K562 (cell line): ENCODE measurements around the gene GATM. TPM values are rescaled to one million over a fixed set of nuclear protein-coding genes. Genes with fewer than 3 reads are reported as not detected.

Experiments used
- ATAC-seq: fragments of 200-7000 bp; cut with Tn5 transposase; 3 replicates; pipeline ENCODE4 v1.9.1; 2020; ENCODE audit warnings: moderate library complexity
- BruUV-seq: library from RNA; stranded (reverse); fragments of 400-500 nt; replicated peaks from 2 replicates; lab custom pipeline; 2021; lab: Mats Ljungman, UMichigan
- CTCF ChIA-PET: fragments of 300-600 bp; formaldehyde crosslinking; extraction: SDS; loops from one replicate; lab custom pipeline; 2021; ENCODE audit warnings: low intra/inter-chr PET ratio; lab: Yijun Ruan, JAX
- POLR2A ChIA-PET: fragments of 300-600, 350-650 bp; sonication (Branson Sonifier 250); formaldehyde crosslinking; extraction: SDS; loops from one replicate; lab custom pipeline; 2021; ENCODE audit warnings: antibody characterized with exemption, inconsistent platforms; lab: Yijun Ruan, JAX
- DNase-seq, 4 experiments: peaks; one replicate each; pipeline versions ENCODE4 v3.0.0 to v3.0.0-alpha.2; 2011 to 2018; ENCODE audit warnings: low spot score in 3 of 4, mixed read lengths in 3 of 4; ENCODE audit errors: extremely low read depth in 1 of 4
- FAIRE-seq: peaks from 2 replicates; lab custom pipeline; 2011; peaks lifted over from hg19 to GRCh38; lab: Jason Lieb, UNC
- H2AFZ ChIP-seq: 2 replicates; pipeline ENCODE4 v1.6.0; 2011; ENCODE audit warnings: low read depth, low read length, control low read depth, inconsistent platforms
- H3K27ac ChIP-seq: fragments of 200-600 bp; 3 replicates; pipeline ENCODE4 v1.8.0; 2011; ENCODE audit warnings: low read depth, mild to moderate bottlenecking, control low read depth, inconsistent platforms, low read length, moderate library complexity, mixed read lengths; ENCODE audit errors: extremely low read depth
- H3K27me3 ChIP-seq, 2 experiments: fragments of 300-600 bp in 1 of 2; 2 replicates in 1 of 2; 3 replicates in 1 of 2; pipeline versions ENCODE4 v1.6.0 to v1.8.0; 2011; ENCODE audit warnings: inconsistent platforms in 2 of 2, low read length in 2 of 2, mild to moderate bottlenecking in 1 of 2, mixed read lengths in 1 of 2, moderate library complexity in 1 of 2; ENCODE audit not compliant: control insufficient read depth in 2 of 2, insufficient read depth in 2 of 2
- H3K36me3 ChIP-seq: fragments of 300-600 bp; 3 replicates; pipeline ENCODE4 v1.8.0; 2011; ENCODE audit warnings: mild to moderate bottlenecking, low read length, inconsistent platforms; ENCODE audit not compliant: control insufficient read depth, insufficient read depth
- H3K4me1 ChIP-seq, 2 experiments: fragments of 200-600 bp in 1 of 2; replicated peaks in 1 of 2; 2 replicates in 1 of 2; 3 replicates in 1 of 2; pipeline versions ENCODE4 v1.5.1 to v1.8.0; 2011; ENCODE audit warnings: inconsistent platforms in 2 of 2, low read length in 2 of 2, mild to moderate bottlenecking in 1 of 2, mixed read lengths in 1 of 2, moderate library complexity in 1 of 2; ENCODE audit not compliant: control insufficient read depth in 2 of 2, insufficient read depth in 2 of 2
- H3K4me2 ChIP-seq: 2 replicates; pipeline ENCODE4 v1.6.1; 2011; ENCODE audit warnings: low read length, control low read depth, inconsistent platforms, mixed read lengths; ENCODE audit not compliant: insufficient read depth
- H3K4me3 ChIP-seq: fragments of 200-600 bp; sonication (generic), shearing (Covaris generic); 2 replicates; pipeline ENCODE4 v1.5.1; 2016; ENCODE audit warnings: control low read depth, inconsistent platforms
- H3K79me2 ChIP-seq: fragments of 200-600 bp; 3 replicates; pipeline ENCODE4 v1.8.0; 2011; ENCODE audit warnings: low read length, inconsistent platforms; ENCODE audit not compliant: control insufficient read depth, insufficient read depth
- H3K9ac ChIP-seq, 2 experiments: 2 replicates each; pipeline versions ENCODE4 v1.6.0 to v1.6.1; 2011; ENCODE audit warnings: low read depth in 2 of 2, low read length in 2 of 2, control low read depth in 1 of 2, inconsistent platforms in 1 of 2, mild to moderate bottlenecking in 1 of 2, mixed read lengths in 1 of 2; ENCODE audit not compliant: insufficient read depth in 1 of 2
- H3K9me1 ChIP-seq: one replicate; pipeline ENCODE4 v1.6.0; 2011; ENCODE audit warnings: inconsistent platforms, mild to moderate bottlenecking, low read length, moderate library complexity; ENCODE audit not compliant: control insufficient read depth, insufficient read depth
- H3K9me3 ChIP-seq: replicated peaks from 2 replicates; pipeline ENCODE4 v1.5.1; 2011; ENCODE audit warnings: low read depth, low read length, inconsistent platforms; ENCODE audit not compliant: control insufficient read depth, insufficient read depth
- H4K20me1 ChIP-seq: replicated peaks from 2 replicates; pipeline ENCODE4 v1.6.1; 2011; ENCODE audit warnings: low read length, inconsistent platforms, mixed read lengths; ENCODE audit not compliant: control insufficient read depth, insufficient read depth
- BRCA1 ChIP-seq, 2 experiments: fragments of 450-650 bp in 1 of 2; sonication (generic) in 1 of 2; formaldehyde crosslinking in 1 of 2; IDR thresholded peaks; 2 replicates each; pipeline versions ENCODE4 v1.5.0 to v1.6.1; 2017 to 2020; ENCODE audit warnings: mild to moderate bottlenecking in 1 of 2, missing genetic modification reagents in 1 of 2
- MLLT1 ChIP-seq, 2 experiments: fragments of 450-650 bp; IDR thresholded peaks; 2 replicates each; pipeline ENCODE4 v1.6.1; 2016
- MXI1 ChIP-seq: IDR thresholded peaks from 2 replicates; pipeline ENCODE4 v1.6.1; 2011; ENCODE audit warnings: low read depth, mild to moderate bottlenecking, improper control_type of control experiment, low read length
- SREBF2 ChIP-seq: sonication (generic); formaldehyde crosslinking; IDR thresholded peaks from 2 replicates; pipeline ENCODE4 v1.4.0; 2020; ENCODE audit warnings: mild to moderate bottlenecking, missing genetic modification reagents
- TAF1 ChIP-seq: IDR thresholded peaks from 2 replicates; pipeline ENCODE4 v1.6.1; 2011; ENCODE audit warnings: mild to moderate bottlenecking, low read length, moderate library complexity; ENCODE audit not compliant: insufficient read depth, control insufficient read depth, severe bottlenecking; ENCODE audit errors: extremely low read depth
- TARDBP ChIP-seq: fragments of 450-650 bp; IDR thresholded peaks from 2 replicates; pipeline ENCODE4 v1.6.1; 2016
- TSC22D4 ChIP-seq: fragments of 450-650 bp; IDR thresholded peaks from 2 replicates; pipeline ENCODE4 v1.6.1; 2016; ENCODE audit warnings: missing genetic modification characterization, missing biosample characterization, control low read depth
- ZNF407 ChIP-seq: fragments of 450-650 bp; IDR thresholded peaks from 2 replicates; pipeline ENCODE4 v1.6.1; 2016; ENCODE audit warnings: low read depth
- ZNF699 ChIP-seq: fragments of 250-450 bp; sonication (Bioruptor Pico); IDR thresholded peaks from 2 replicates; pipeline ENCODE4 v1.8.0; 2021; ENCODE audit warnings: mild to moderate bottlenecking, moderate library complexity; ENCODE audit not compliant: insufficient replicate concordance
- ZNF76 ChIP-seq: fragments of 250-450 bp; sonication (Bioruptor Pico); IDR thresholded peaks from 2 replicates; pipeline ENCODE4 v1.4.0; 2020; ENCODE audit warnings: mild to moderate bottlenecking, moderate library complexity, borderline replicate concordance
- WGBS: fragments of 100-300 bp; shearing (Covaris generic); methylation state at CpG from one replicate; pipeline ENCODE4 v1.1.6; 2016; ENCODE audit warnings: low coverage, mixed read lengths; ENCODE audit not compliant: insufficient coverage; ENCODE audit errors: missing lambda C conversion rate; 5-methylcytosine and 5-hydroxymethylcytosine counted together
- in situ Hi-C: fragments of 300-500 bp; cut with MboI; formaldehyde crosslinking; loops from 4 replicates; pipeline ENCODE4 v1.15.0; 2018; ENCODE audit warnings: inconsistent platforms, mixed read lengths
- intact Hi-C: fragments of 100-400 bp; cut with micrococcal nuclease; formaldehyde crosslinking; loops from 2 replicates; pipeline ENCODE4 v1.14.2; 2022
- polyA plus RNA-seq, 8 experiments: library from polyadenylated mRNA; depleted of rRNA in 4 of 8; stranded (reverse) in 5 of 8; unstranded in 3 of 8; fragments of >200 nt; fragmentation: Nextera tagmentation in 2 of 8; fragmentation: Illumina TruSeq in 1 of 8; extraction: Ambion mirVana in 2 of 8; extraction: Trizol in 1 of 8; gene quantifications; 2 replicates each; pipeline versions ENCODE4 v1.2.1 to v1.2.3, GENCODE V29; 2011 to 2014; ENCODE audit warnings: inconsistent platforms in 1 of 8, missing spikeins in 1 of 8
- total RNA-seq, 7 experiments: library from RNA; depleted of rRNA in 6 of 7; stranded (reverse); fragments of >200 nt in 6 of 7; fragmentation: Illumina TruSeq in 2 of 7; extraction: Trizol in 2 of 7; gene quantifications; 2 replicates each; pipeline versions ENCODE4 v1.2.1 to v1.2.3, GENCODE V29; 2011 to 2021; ENCODE audit warnings: low replicate concordance in 1 of 7

GATM gene
- total and polyA plus RNA-seq, 9 of the 15 experiments (the other 6 are each of a cell fraction or from before 2014, with no cell fraction given) = 0.11 to 1.1 (median 0.65) TPM

- POLR2A ChIA-PET = no interaction called here
- in situ Hi-C loops = no loop called here
- H3K27me3 ChIP-seq = no peaks in the 10 kb centered on the region
- TF ChIP-seq ZNF407 (no peak), BRCA1 (IDR thresholded peaks at IDR 0.05) (no peak), BRCA1 (CRISPR knock-in tag; IDR thresholded peaks at IDR 0.05) (no peak), MXI1 (no peak), TAF1 (no peak), MLLT1 (IDR thresholded peaks at IDR 0.05) (no peak), TARDBP (no peak), ZNF76 (CRISPR knock-in tag) (no peak), TSC22D4 (tag) (no peak), SREBF2 (CRISPR knock-in tag) (no peak), ZNF699 (CRISPR knock-in tag) (no peak)
- TF ChIP-seq, all 486 proteins: peak for 0
- no peaks in the 10 kb centered on the region for H3K9me1 ChIP-seq
- ATAC-seq (no peak), DNase-seq (no peak), FAIRE-seq (no peak)
- H4K20me1 ChIP-seq = no peaks in the 10 kb centered on the region
- H3K9ac ChIP-seq = no peak overlapping the region
- no peaks in the 10 kb centered on the region for H3K79me2 ChIP-seq
- H3K36me3 ChIP-seq = no peaks in the 10 kb centered on the region
- no peaks in the 10 kb centered on the region; the same call in 1 of the 2 replicates for H3K9me3 ChIP-seq
- no peak overlapping the region for H2AFZ ChIP-seq
- intact Hi-C loops = no loop called here
- H3K4me2 ChIP-seq = no peak overlapping the region
- no peaks in the 10 kb centered on the region for H3K4me1 ChIP-seq
- 0% methylated on average over 7 of the region's 7 CpGs for WGBS
- H3K27ac ChIP-seq = no peak overlapping the region
- H3K4me3 ChIP-seq = no peak overlapping the region
- BruUV-seq = no TSS peak
- CTCF ChIA-PET = no interaction called here
Measured at GRCh38 chr15:45319472-45320214, 58.7 kb downstream of the GATM start.
